Stimulated activated CD4-positive, alpha-beta T cell treated with anti-CD3 and anti-CD28 coated beads, Interleukin-1b, Interleukin-23, amount 100 ng/mL, for 4 hours (primary cell): ENCODE data around the gene ABCG1.
A peak's percentile ranks its signal among the peaks of the same experiment; 100 is the strongest.

ENCODE experiments used
- DNase-seq, 2 donors: peaks; one replicate each; pipeline ENCODE4 v3.0.0-alpha.2; 2020; ENCODE audit warnings: low read depth in 2 of 2

Gene ABCG1

GRCh38 chr21:42232176-42232825 is 13.4 kb downstream of the ABCG1 start:
- DNase-seq: no peak

GRCh38 chr21:42233067-42233961 is 14.4 kb downstream of the ABCG1 start:
- peak; percentile 43 to 52 for DNase-seq

- DNase-seq: no peak
Measured at GRCh38 chr21:42234041-42234440, 15.1 kb downstream of the ABCG1 start.

- peak; percentile 51 to 67 for DNase-seq
Measured at GRCh38 chr21:42234464-42235241, 15.7 kb downstream of the ABCG1 start.

GRCh38 chr21:42235593-42235992 is 16.7 kb downstream of the ABCG1 start:
- DNase-seq: no peak

DNA sequence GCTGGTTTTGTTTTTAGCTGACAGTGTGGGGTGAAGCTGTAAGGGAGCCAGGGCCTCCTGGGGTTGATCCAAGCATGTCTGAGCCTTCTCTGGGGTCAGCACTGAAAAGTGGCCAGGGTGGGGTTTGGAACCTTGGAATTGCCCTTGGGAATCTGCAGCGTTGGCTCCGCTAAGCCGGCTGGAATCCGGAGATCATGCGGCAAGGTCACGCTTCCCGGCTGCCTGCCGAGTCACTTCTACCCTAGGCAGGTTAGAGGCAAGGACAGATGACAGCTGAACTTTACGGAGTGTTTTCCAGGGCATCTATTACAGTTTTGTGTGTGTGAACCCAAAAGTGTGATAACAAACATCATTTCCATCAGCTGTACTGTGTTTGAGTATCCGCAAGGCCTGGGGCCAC is 17.1 kb downstream of the ABCG1 start:
- no peak for DNase-seq

DNA sequence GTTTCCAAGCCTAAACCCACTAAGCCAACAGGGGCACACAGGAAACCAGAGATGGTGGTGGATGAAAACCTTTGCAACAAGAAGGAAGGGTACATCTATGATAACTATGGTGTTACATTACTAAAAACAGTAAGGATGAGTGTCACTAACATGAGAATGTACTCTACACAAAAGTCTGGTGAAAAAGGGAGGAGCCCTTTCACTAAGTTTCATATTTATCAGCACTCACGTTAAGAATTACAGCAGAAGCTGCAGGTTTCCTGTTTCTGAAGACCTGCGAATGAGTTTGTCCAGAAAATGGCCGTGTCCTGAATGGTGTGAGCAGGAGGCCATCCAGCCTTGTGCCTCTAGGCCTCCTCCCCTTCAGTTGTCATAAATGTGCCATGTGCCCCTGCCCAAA is 17.8 kb downstream of the ABCG1 start:
- no peak for DNase-seq

GRCh38 chr21:42237161-42237560 is 18.2 kb downstream of the ABCG1 start:
- no peak for DNase-seq

- DNase-seq: no peak
Measured at GRCh38 chr21:42237577-42237976, 18.6 kb downstream of the ABCG1 start.

GRCh38 chr21:42238185-42238934 is 19.4 kb downstream of the ABCG1 start:
- DNase-seq: no peak

- DNase-seq: no peak
Measured at GRCh38 chr21:42239556-42239955, 20.6 kb downstream of the ABCG1 start.

GRCh38 chr21:42239973-42240372 is 21.0 kb downstream of the ABCG1 start:
- DNase-seq: no peak

DNA sequence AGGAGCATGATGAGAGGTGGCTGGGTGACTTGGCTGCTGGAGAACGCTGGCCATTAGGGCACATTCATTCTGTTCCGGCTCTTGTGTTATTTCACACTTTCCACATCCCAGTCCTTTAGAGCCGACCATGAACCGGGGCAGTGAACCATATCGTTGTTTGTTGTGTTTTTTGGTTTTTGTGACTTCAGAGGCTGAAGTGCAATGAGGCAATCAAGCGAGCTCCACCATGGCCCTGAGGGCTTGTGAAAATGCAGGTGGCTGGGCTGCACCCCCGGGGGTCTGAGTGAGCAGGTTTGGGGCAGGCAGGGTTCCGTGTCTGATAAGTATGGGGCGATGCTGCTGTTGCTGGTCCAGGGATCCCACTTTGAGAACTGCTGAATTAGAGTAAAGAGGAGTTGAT is 23.7 kb downstream of the ABCG1 start:
- DNase-seq: no peak

- DNase-seq: no peak
Measured at GRCh38 chr21:42243026-42243425, 24.1 kb downstream of the ABCG1 start.

DNA sequence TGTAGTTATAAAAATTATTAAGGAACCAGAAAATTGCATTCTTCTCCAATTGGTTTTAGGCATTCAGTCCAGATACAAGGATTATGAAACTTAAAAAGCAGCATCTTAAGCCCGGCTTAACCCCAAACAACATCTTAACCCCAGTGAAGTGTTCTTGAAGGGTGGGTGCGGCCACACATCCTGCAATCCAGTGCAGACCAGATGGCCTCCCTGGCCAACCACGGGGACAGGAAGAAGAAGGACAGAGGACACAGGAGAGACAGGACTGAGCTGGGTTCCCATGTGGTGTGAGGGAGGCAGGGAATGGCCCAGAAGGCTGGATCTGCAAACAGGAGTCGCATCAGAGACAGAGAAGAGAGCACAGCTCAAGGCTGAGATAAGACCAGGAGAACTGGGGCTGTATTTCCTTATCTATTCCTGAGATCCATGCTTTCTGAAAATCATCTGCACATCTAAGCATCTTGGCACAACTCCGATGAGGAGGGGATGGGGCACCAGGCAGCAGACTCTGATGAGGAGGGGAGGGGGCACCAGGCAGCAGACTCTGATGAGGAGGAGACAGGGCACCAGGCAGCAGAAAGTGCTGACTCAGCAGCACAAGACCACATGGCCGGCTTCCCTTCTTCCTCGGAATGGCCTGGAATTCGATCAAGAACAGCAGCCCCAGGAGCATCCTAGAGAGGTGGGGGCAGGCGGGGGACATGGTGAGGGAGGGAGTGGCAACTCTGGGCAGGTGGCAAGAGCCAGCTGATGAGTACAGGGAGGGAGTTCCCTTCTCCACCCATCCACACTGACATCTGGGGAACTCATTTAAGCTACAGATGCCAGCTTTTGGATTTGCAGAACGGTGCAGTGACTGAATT is 26.6 kb downstream of the ABCG1 start:
- DNase-seq: no peak

GRCh38 chr21:42247716-42248115 is 28.8 kb downstream of the ABCG1 start:
- DNase-seq: no peak

GRCh38 chr21:42248241-42248640 is 29.3 kb downstream of the ABCG1 start:
- no peak for DNase-seq

DNA sequence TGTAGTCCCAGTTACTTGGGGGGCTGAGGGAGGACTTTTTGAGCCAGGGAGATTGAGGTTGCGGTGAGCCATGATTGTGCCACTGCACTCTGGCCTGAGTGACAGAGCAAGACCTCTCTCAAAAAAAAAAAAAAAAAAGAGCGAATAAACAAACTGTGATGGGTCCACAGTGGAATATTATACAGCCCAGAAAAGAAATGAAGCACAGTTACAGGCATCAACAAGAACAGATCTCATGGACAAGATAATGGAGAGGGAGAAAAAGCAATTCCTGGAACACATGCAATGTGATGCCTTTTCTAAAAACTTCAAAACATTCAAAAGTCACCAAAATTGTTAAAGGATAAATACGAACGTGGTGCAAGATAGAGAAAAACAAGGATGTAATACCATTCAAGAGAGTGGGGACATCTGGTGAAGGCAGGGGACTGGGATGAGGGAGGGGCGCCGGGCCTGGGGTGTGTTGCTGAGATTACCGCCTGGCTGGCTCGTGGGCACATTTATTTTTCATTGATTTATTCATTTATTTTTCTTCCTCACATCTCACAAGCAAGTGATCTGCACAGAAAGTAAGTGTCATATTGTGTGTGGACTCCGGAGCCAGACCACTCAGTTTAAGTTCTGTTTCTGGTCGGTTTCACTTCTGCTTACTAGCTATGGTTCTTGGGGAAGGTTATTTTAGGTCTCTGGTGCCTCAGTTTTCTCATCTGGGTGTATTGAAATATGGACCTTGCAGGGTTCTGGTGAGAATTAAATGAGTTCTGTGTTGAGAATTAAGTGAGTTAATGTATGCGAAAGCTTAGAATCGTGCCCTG is 30.1 kb downstream of the ABCG1 start:
- no peak for DNase-seq

GRCh38 chr21:42250422-42251403 is 31.8 kb downstream of the ABCG1 start:
- no peak for DNase-seq
